H9 (cell line): ENCODE measurements around the gene INPP5F. TPM values are rescaled to one million over a fixed set of nuclear protein-coding genes. Genes with fewer than 3 reads are reported as not detected.

ENCODE experiments used
- DNase-seq: peaks from one replicate; pipeline ENCODE4 v3.0.0-alpha.2; 2017
- H2AFZ ChIP-seq: one replicate; pipeline ENCODE4 v1.6.1; 2013; ENCODE audit warnings: mild to moderate bottlenecking, low read length, control low read depth, moderate library complexity
- H2AK5ac ChIP-seq: 2 replicates; pipeline ENCODE4 v1.6.1; 2013; ENCODE audit warnings: low read length, control low read depth, mixed read lengths; ENCODE audit not compliant: insufficient read length
- H2BK120ac ChIP-seq: one replicate; pipeline ENCODE4 v1.6.1; 2013; ENCODE audit warnings: low read depth, mild to moderate bottlenecking, low read length, control low read depth, inconsistent platforms; ENCODE audit not compliant: poor library complexity, severe bottlenecking
- H2BK12ac ChIP-seq: 2 replicates; pipeline ENCODE4 v1.6.1; 2013; ENCODE audit warnings: low read length, control low read depth, mixed read lengths, low read depth; ENCODE audit not compliant: insufficient read length
- H2BK15ac ChIP-seq: 2 replicates; pipeline ENCODE4 v1.6.1; 2013; ENCODE audit warnings: low read depth, low read length, control low read depth
- H2BK20ac ChIP-seq: one replicate; pipeline ENCODE4 v1.6.1; 2013; ENCODE audit warnings: low read depth, mild to moderate bottlenecking, low read length, control low read depth, inconsistent platforms; ENCODE audit not compliant: poor library complexity, severe bottlenecking
- H2BK5ac ChIP-seq: 2 replicates; pipeline ENCODE4 v1.6.1; 2013; ENCODE audit warnings: low read length, control low read depth, mixed read lengths; ENCODE audit not compliant: insufficient read length
- H3K14ac ChIP-seq: 2 replicates; pipeline ENCODE4 v1.6.1; 2013; ENCODE audit warnings: low read length, control low read depth; ENCODE audit not compliant: insufficient read depth
- H3K18ac ChIP-seq: 2 replicates; pipeline ENCODE4 v1.6.1; 2013; ENCODE audit warnings: low read depth, mild to moderate bottlenecking, mixed read lengths, low read length, control low read depth; ENCODE audit not compliant: insufficient read length
- H3K23ac ChIP-seq: 2 replicates; pipeline ENCODE4 v1.6.1; 2013; ENCODE audit warnings: low read length, control low read depth, mixed read lengths, low read depth; ENCODE audit not compliant: insufficient read length
- H3K23me2 ChIP-seq: 2 replicates; pipeline ENCODE4 v1.6.1; 2013; ENCODE audit warnings: low read depth, mild to moderate bottlenecking, mixed read lengths, low read length, control low read depth; ENCODE audit not compliant: insufficient read length, poor library complexity, severe bottlenecking
- H3K27ac ChIP-seq: 2 replicates; pipeline ENCODE4 v1.5.1; 2013; ENCODE audit warnings: low read length, control low read depth, mixed read lengths, low read depth; ENCODE audit not compliant: insufficient read length
- H3K27me3 ChIP-seq: 2 replicates; pipeline ENCODE4 v1.6.1; 2013; ENCODE audit warnings: low read length, control low read depth, inconsistent platforms; ENCODE audit not compliant: insufficient read depth
- H3K4ac ChIP-seq: 2 replicates; pipeline ENCODE4 v1.6.1; 2013; ENCODE audit warnings: low read depth, mild to moderate bottlenecking, control low read depth, inconsistent platforms, low read length, moderate library complexity
- H3K4me1 ChIP-seq: 2 replicates; pipeline ENCODE4 v1.6.1; 2013; ENCODE audit warnings: low read length, control low read depth, inconsistent platforms; ENCODE audit not compliant: insufficient read depth
- H3K4me2 ChIP-seq: 2 replicates; pipeline ENCODE4 v1.6.1; 2013; ENCODE audit warnings: low read length, control low read depth, mixed read lengths; ENCODE audit not compliant: insufficient read length, insufficient read depth
- H3K56ac ChIP-seq: 2 replicates; pipeline ENCODE4 v1.6.1; 2013; ENCODE audit warnings: low read depth, mild to moderate bottlenecking, mixed read lengths, low read length, control low read depth; ENCODE audit not compliant: insufficient read length
- H3K79me1 ChIP-seq: 2 replicates; pipeline ENCODE4 v1.6.1; 2013; ENCODE audit warnings: low read depth, mild to moderate bottlenecking, moderate library complexity, low read length, control low read depth, inconsistent platforms; ENCODE audit not compliant: insufficient read depth, poor library complexity, severe bottlenecking
- H3K79me2 ChIP-seq: 2 replicates; pipeline ENCODE4 v1.6.1; 2013; ENCODE audit warnings: low read length, control low read depth, inconsistent platforms; ENCODE audit not compliant: insufficient read depth
- H3K9ac ChIP-seq: 2 replicates; pipeline ENCODE4 v1.6.1; 2013; ENCODE audit warnings: low read length, control low read depth, mixed read lengths; ENCODE audit not compliant: insufficient read length; ENCODE audit errors: extremely low read depth
- H3K9me3 ChIP-seq: one replicate; pipeline ENCODE4 v1.6.1; 2013; ENCODE audit warnings: low read depth, low read length, inconsistent platforms; ENCODE audit not compliant: control insufficient read depth
- H3T11ph ChIP-seq: one replicate; pipeline ENCODE4 v1.6.1; 2013; ENCODE audit warnings: mild to moderate bottlenecking, low read length, control low read depth, inconsistent platforms
- H4K20me1 ChIP-seq: one replicate; pipeline ENCODE4 v1.6.1; 2013; ENCODE audit not compliant: control insufficient read depth, insufficient read length, insufficient read depth
- H4K5ac ChIP-seq: 2 replicates; pipeline ENCODE4 v1.6.1; 2013; ENCODE audit warnings: low read depth, mild to moderate bottlenecking, mixed read lengths, low read length, control low read depth; ENCODE audit not compliant: insufficient read length
- H4K8ac ChIP-seq: replicated peaks from 2 replicates; pipeline ENCODE4 v1.6.1; 2013; ENCODE audit warnings: low read length, control low read depth, mixed read lengths, low read depth; ENCODE audit not compliant: insufficient read length
- H4K91ac ChIP-seq: 2 replicates; pipeline ENCODE4 v1.6.1; 2013; ENCODE audit warnings: low read depth, mild to moderate bottlenecking, moderate library complexity, mixed read lengths, low read length, control low read depth; ENCODE audit not compliant: insufficient read length
- H3K27ac Mint-ChIP-seq, 3 experiments: 2 replicates in 2 of 3; 3 replicates in 1 of 3; pipeline ENCODE4 v1.8.0; 2020 to 2021; ENCODE audit warnings: mixed read lengths in 3 of 3, mild to moderate bottlenecking in 1 of 3, moderate library complexity in 1 of 3
- H3K27me3 Mint-ChIP-seq: 2 replicates; pipeline ENCODE4 v1.8.0; 2021; ENCODE audit warnings: low read depth, mild to moderate bottlenecking, moderate library complexity, mixed read lengths
- H3K36me3 Mint-ChIP-seq, 3 experiments: 2 replicates in 2 of 3; 3 replicates in 1 of 3; pipeline ENCODE4 v1.8.0; 2020 to 2021; ENCODE audit warnings: low read depth in 3 of 3, mixed read lengths in 3 of 3; ENCODE audit not compliant: insufficient read depth in 1 of 3
- H3K4me1 Mint-ChIP-seq, 2 experiments: 2 replicates each; pipeline ENCODE4 v1.8.0; 2020; ENCODE audit warnings: mixed read lengths in 2 of 2
- H3K4me3 Mint-ChIP-seq, 2 experiments: 2 replicates in 1 of 2; 3 replicates in 1 of 2; pipeline ENCODE4 v1.8.0; 2020 to 2021; ENCODE audit warnings: mild to moderate bottlenecking in 2 of 2, mixed read lengths in 2 of 2, moderate library complexity in 1 of 2
- H3K9me3 Mint-ChIP-seq, 2 experiments: 2 replicates in 1 of 2; 3 replicates in 1 of 2; pipeline ENCODE4 v1.8.0; 2020; ENCODE audit warnings: mild to moderate bottlenecking in 2 of 2, mixed read lengths in 2 of 2, moderate library complexity in 1 of 2
- CTCF ChIP-seq: fragments of 200-600 bp; sonication (generic); conservative IDR thresholded peaks from 3 replicates; pipeline ENCODE4 v1.8.0; 2021; ENCODE audit warnings: antibody characterized with exemption, mild to moderate bottlenecking
- WGBS: extraction: QIAGEN DNeasy Blood & Tissue Kit; methylation state at CpG from one replicate; pipeline ENCODE4 v1.1.7; 2013; ENCODE audit warnings: missing lambda C conversion rate, low lambda C conversion rate, mixed read lengths; ENCODE audit not compliant: insufficient read length; ENCODE audit errors: extremely low coverage; 5-methylcytosine and 5-hydroxymethylcytosine counted together
- total RNA-seq: library from RNA; stranded (reverse); gene quantifications from 2 replicates; pipeline ENCODE4 v1.2.1, GENCODE V29; 2021

Gene INPP5F
- total RNA-seq, 1 experiment from 2014 or later, result 108 TPM

- peaks cover 8 to 12% of the 10 kb centered on the region in 2 experiments for H3K4me1 Mint-ChIP-seq
- DNase-seq, result no peak
- no peak for TF ChIP-seq CTCF
- Histone ChIP-seq H3K27ac (no peak overlapping the region), H3K9me3 (no peaks in the 10 kb centered on the region), H4K20me1 (no peaks in the 10 kb centered on the region), H3K4ac (no peak overlapping the region), H3K56ac (no peak overlapping the region), H3K9ac (no peak overlapping the region), H2BK120ac (no peak overlapping the region), H4K8ac (no peak overlapping the region), H3K23ac (no peak overlapping the region), H3K18ac (no peak overlapping the region), H2BK12ac (no peak overlapping the region), H3K79me2 (no peaks in the 10 kb centered on the region), H2AFZ (no peak overlapping the region), H4K91ac (no peak overlapping the region), H3K23me2 (no peaks in the 10 kb centered on the region), H3K27me3 (no peaks in the 10 kb centered on the region), H3K14ac (no peak overlapping the region), H3K4me2 (no peak overlapping the region), H4K5ac (no peak overlapping the region), H2BK20ac (no peak overlapping the region), H2BK15ac (no peak overlapping the region), H3K4me1 (no peaks in the 10 kb centered on the region), H2AK5ac (no peak overlapping the region), H3K79me1 (no peaks in the 10 kb centered on the region), H2BK5ac (no peak overlapping the region), H3T11ph (no peak overlapping the region)
- no peaks in the 10 kb centered on the region for H3K27me3 Mint-ChIP-seq
- WGBS, result no CpG with 5 or more reads among the region's 7 CpGs
- H3K9me3 Mint-ChIP-seq, result peaks cover 22 to 29% of the 10 kb centered on the region in 2 experiments
- H3K4me3 Mint-ChIP-seq, result no peak overlapping the region
- H3K27ac Mint-ChIP-seq, result peak overlapping the region in 1 of 3 experiments; percentile 20; a peak in 2 of 7 replicates
- peaks cover 7 to 22% (median 8%) of the 10 kb centered on the region in 3 experiments for H3K36me3 Mint-ChIP-seq
Measured at GRCh38 chr10:119713744-119714483, 11.9 kb upstream of the INPP5F start.
